HCT116 (cell line): Measurements from ENCODE around the gene TOM1. TPM values are rescaled to one million over a fixed set of nuclear protein-coding genes. Genes with fewer than 3 reads are reported as not detected.

Source experiments
- ATAC-seq: fragments of 200-7000 bp; cut with Tn5 transposase; 2 replicates; pipeline ENCODE4 v1.9.1; 2020; ENCODE audit warnings: mild to moderate bottlenecking, moderate library complexity
- BruUV-seq: library from RNA; stranded (reverse); fragments of 400-500 nt; replicated peaks from 2 replicates; lab custom pipeline; 2021; lab: Mats Ljungman, UMichigan
- CTCF ChIA-PET: fragments of 300-600 bp; sonication (Branson Sonifier 250); formaldehyde crosslinking; loops from one replicate; lab custom pipeline; 2021; ENCODE audit warnings: antibody characterized with exemption; lab: Charles Lee
- POLR2A ChIA-PET: fragments of 300-600, 350-600 bp; sonication (Branson Sonifier 250); formaldehyde crosslinking; loops from one replicate; lab custom pipeline; 2021; ENCODE audit warnings: antibody characterized with exemption; lab: Charles Lee
- RAD21 ChIA-PET, 2 experiments: fragments of 300-600 bp; sonication (Branson Sonifier 250); formaldehyde crosslinking; loops; one replicate each; lab custom pipeline; 2023; ENCODE audit warnings: low total read pairs in 2 of 2; ENCODE audit not compliant: uncharacterized antibody in 2 of 2, unreplicated experiment in 2 of 2, low non-redundant PET in 1 of 2; lab: Charles Lee
- DNase-seq: peaks from one replicate; pipeline ENCODE4 v3.0.0-alpha.2; 2010; ENCODE audit warnings: low read depth, low spot score
- H2AFZ ChIP-seq: fragments of 200-600 bp; shearing (Covaris generic), sonication (generic); 2 replicates; pipeline ENCODE4 v1.6.1; 2017; ENCODE audit warnings: low read depth, mixed run types, mixed read lengths, antibody characterized with exemption, low read length; ENCODE audit not compliant: poor library complexity, severe bottlenecking
- H3K27ac ChIP-seq: 2 replicates; pipeline ENCODE4 v1.5.1; 2012; ENCODE audit warnings: low read depth, low read length
- H3K27me3 ChIP-seq: fragments of 200-600 bp; sonication (generic); 2 replicates; pipeline ENCODE4 v1.6.1; 2016; ENCODE audit warnings: mixed run types, low read length, mixed read lengths; ENCODE audit not compliant: insufficient read depth
- H3K36me3 ChIP-seq, 2 experiments: fragments of 200-500 bp in 1 of 2; fragments of 200-600 bp in 1 of 2; sonication (Bioruptor generic) in 1 of 2; sonication (generic) in 1 of 2; 2 replicates each; pipeline versions ENCODE4 v1.5.1 to v1.6.1; 2014 to 2016; ENCODE audit warnings: low read length in 2 of 2, inconsistent platforms in 1 of 2, mixed read lengths in 1 of 2, mixed run types in 1 of 2; ENCODE audit not compliant: insufficient read depth in 2 of 2, control insufficient read depth in 1 of 2
- H3K4me1 ChIP-seq, 2 experiments: fragments of 200-600 bp in 1 of 2; sonication (generic) in 1 of 2; 2 replicates each; pipeline versions ENCODE4 v1.5.1 to v1.6.1; 2012 to 2017; ENCODE audit warnings: low read length in 2 of 2, inconsistent platforms in 1 of 2, mild to moderate bottlenecking in 1 of 2, mixed read lengths in 1 of 2, mixed run types in 1 of 2, moderate library complexity in 1 of 2; ENCODE audit not compliant: insufficient read depth in 2 of 2, control insufficient read depth in 1 of 2
- H3K4me2 ChIP-seq: fragments of 200-600 bp; sonication (generic); 2 replicates; pipeline ENCODE4 v1.6.1; 2017; ENCODE audit warnings: mixed run types, low read length, mixed read lengths
- H3K4me3 ChIP-seq, 2 experiments: fragments of 200-600 bp in 1 of 2; sonication (generic) in 1 of 2; replicated peaks in 1 of 2; 2 replicates each; pipeline ENCODE4 v1.5.1; 2011 to 2016; ENCODE audit warnings: low read length in 2 of 2, control low read depth in 1 of 2, low read depth in 1 of 2, mild to moderate bottlenecking in 1 of 2, mixed read lengths in 1 of 2, mixed run types in 1 of 2
- H3K79me2 ChIP-seq: fragments of 200-600 bp; sonication (generic); 2 replicates; pipeline ENCODE4 v1.6.1; 2017; ENCODE audit warnings: mild to moderate bottlenecking, mixed run types, low read length, moderate library complexity, mixed read lengths; ENCODE audit not compliant: insufficient read depth
- H3K9ac ChIP-seq: fragments of 200-600 bp; sonication (generic); 2 replicates; pipeline ENCODE4 v1.6.1; 2016; ENCODE audit warnings: low read length, mixed read lengths
- H3K9me2 ChIP-seq: fragments of 200-600 bp; sonication (generic), shearing (Covaris generic); 2 replicates; pipeline ENCODE4 v1.6.1; 2017; ENCODE audit warnings: mixed run types, mild to moderate bottlenecking, moderate library complexity; ENCODE audit not compliant: insufficient read depth
- H3K9me3 ChIP-seq, 2 experiments: fragments of 200-500 bp in 1 of 2; fragments of 200-600 bp in 1 of 2; sonication (Bioruptor generic) in 1 of 2; sonication (generic) in 1 of 2; 2 replicates each; pipeline ENCODE4 v1.6.1; 2014 to 2017; ENCODE audit warnings: low read length in 2 of 2, mixed read lengths in 2 of 2, inconsistent platforms in 1 of 2, low read depth in 1 of 2, mild to moderate bottlenecking in 1 of 2, mixed run types in 1 of 2, moderate library complexity in 1 of 2; ENCODE audit not compliant: control insufficient read depth in 1 of 2, insufficient read depth in 1 of 2
- H4K20me1 ChIP-seq: fragments of 200-600 bp; sonication (generic), shearing (Covaris generic); 2 replicates; pipeline ENCODE4 v1.6.1; 2017; ENCODE audit warnings: mixed run types, mild to moderate bottlenecking, moderate library complexity; ENCODE audit not compliant: insufficient read depth
- ATF3 ChIP-seq: IDR thresholded peaks from 2 replicates; pipeline ENCODE4 v1.6.1; 2012
- CBX3 ChIP-seq: IDR thresholded peaks from 2 replicates; pipeline ENCODE4 v1.6.1; 2012; ENCODE audit warnings: low read depth
- CEBPB ChIP-seq: IDR thresholded peaks from 2 replicates; pipeline ENCODE4 v1.6.1; 2012; ENCODE audit warnings: low read depth
- CTCF ChIP-seq, 3 experiments: fragments of 200-600 bp in 1 of 3; sonication (generic) in 1 of 3; IDR thresholded peaks in 2 of 3; conservative IDR thresholded peaks in 1 of 3; 2 replicates each; pipeline ENCODE4 v1.5.1; 2012 to 2017; ENCODE audit warnings: low read depth in 2 of 3, low read length in 2 of 3, antibody characterized with exemption in 1 of 3, borderline replicate concordance in 1 of 3, control low read depth in 1 of 3, mild to moderate bottlenecking in 1 of 3, mixed read lengths in 1 of 3, mixed run types in 1 of 3, moderate library complexity in 1 of 3; ENCODE audit not compliant: insufficient read depth in 1 of 3
- ELF1 ChIP-seq: IDR thresholded peaks from 2 replicates; pipeline ENCODE4 v1.6.1; 2012; ENCODE audit warnings: low read depth, borderline replicate concordance
- EZH2 ChIP-seq: fragments of 200-600 bp; sonication (generic); IDR thresholded peaks from 2 replicates; pipeline ENCODE4 v1.6.1; 2017; ENCODE audit warnings: antibody characterized with exemption, mixed run types
- EZH2phosphoT487 ChIP-seq: fragments of 200-600 bp; IDR thresholded peaks from 2 replicates; pipeline ENCODE4 v1.6.1; 2018; ENCODE audit warnings: antibody characterized with exemption, borderline replicate concordance
- FOSL1 ChIP-seq: IDR thresholded peaks from 2 replicates; pipeline ENCODE4 v1.6.1; 2012; ENCODE audit warnings: low read depth
- JUND ChIP-seq: IDR thresholded peaks from 2 replicates; pipeline ENCODE4 v1.6.1; 2012
- POLR2AphosphoS5 ChIP-seq: IDR thresholded peaks from 2 replicates; pipeline ENCODE4 v1.6.1; 2011; ENCODE audit warnings: mild to moderate bottlenecking, low read depth, low read length, moderate library complexity
- RAD21 ChIP-seq: IDR thresholded peaks from 2 replicates; pipeline ENCODE4 v1.6.1; 2012; ENCODE audit warnings: low read depth, mild to moderate bottlenecking
- REST ChIP-seq: IDR thresholded peaks from 2 replicates; pipeline ENCODE4 v1.6.1; 2012; ENCODE audit warnings: low read depth
- SIN3A ChIP-seq: IDR thresholded peaks from 2 replicates; pipeline ENCODE4 v1.6.1; 2012; ENCODE audit warnings: low read depth
- SP1 ChIP-seq: IDR thresholded peaks from 2 replicates; pipeline ENCODE4 v1.6.1; 2012; ENCODE audit warnings: low read depth
- SRF ChIP-seq: IDR thresholded peaks from 2 replicates; pipeline ENCODE4 v1.6.1; 2012; ENCODE audit warnings: low read depth
- TCF7L2 ChIP-seq: IDR thresholded peaks from 2 replicates; pipeline ENCODE4 v1.7.0; 2011; ENCODE audit warnings: borderline replicate concordance, inconsistent platforms; ENCODE audit not compliant: insufficient read depth, insufficient read length; ENCODE audit errors: extremely low read depth
- ZBTB33 ChIP-seq: IDR thresholded peaks from 2 replicates; pipeline ENCODE4 v1.6.1; 2011; ENCODE audit warnings: mild to moderate bottlenecking, low read length, moderate library complexity; ENCODE audit not compliant: insufficient replicate concordance; ENCODE audit errors: extremely low read depth
- ZFX ChIP-seq: fragments of 450-650 bp; IDR thresholded peaks from 2 replicates; pipeline ENCODE4 v1.6.1; 2017
- ZNF274 ChIP-seq: fragments of 200-500 bp; sonication (Bioruptor generic); IDR thresholded peaks from 2 replicates; pipeline ENCODE4 v1.6.1; 2014; ENCODE audit warnings: mild to moderate bottlenecking, low read depth, low read length, inconsistent platforms
- intact Hi-C: fragments of 100-400 bp; cut with micrococcal nuclease; formaldehyde crosslinking; loops from 2 replicates; pipeline ENCODE4 v1.10.0; 2022
- total RNA-seq: library from RNA; stranded (reverse); gene quantifications from one replicate; pipeline ENCODE4 v1.2.1, GENCODE V29; 2021; ENCODE audit not compliant: unreplicated experiment

The TOM1 gene
- total RNA-seq, 1 experiment from 2014 or later: 18.0 TPM

- no peaks in the 10 kb centered on the region for H3K79me2 ChIP-seq
- DNase-seq (peak; percentile 72), ATAC-seq (peak; percentile 84)
- H3K9me3 ChIP-seq: no peaks in the 10 kb centered on the region
- H3K27ac ChIP-seq: no peak overlapping the region
- CTCF ChIA-PET: no interaction called here
- no TSS peak for BruUV-seq
- no peaks in the 10 kb centered on the region for H3K27me3 ChIP-seq
- H3K9me2 ChIP-seq: no peaks in the 10 kb centered on the region
- H3K9ac ChIP-seq: no peak overlapping the region
- RAD21 ChIA-PET: interaction anchor here in 1 of 2 experiments (0.8 kb wide), 1 partner anchor 41 kb away, joined by 3 read pairs; no protein-coding TSS in a partner anchor
- H3K4me2 ChIP-seq: peak overlapping the region; percentile 31
- H3K4me3 ChIP-seq: no peak overlapping the region
- H3K4me1 ChIP-seq: peaks cover 0 to 32% of the 10 kb centered on the region in 2 experiments; a peak in 2 of 4 replicates
- no peaks in the 10 kb centered on the region for H4K20me1 ChIP-seq
- POLR2A ChIA-PET: interaction anchor here (0.8 to 1.7 kb wide), 2 partner anchors 22 to 269 kb away, joined by 3 read pairs; partner anchors contain the start of gene HMOX1
- intact Hi-C loops: loop anchor here (10.0 kb wide), 1 partner anchor 567 kb away; no protein-coding TSS in a partner anchor
- H3K36me3 ChIP-seq: no peaks in the 10 kb centered on the region
- H2AFZ ChIP-seq: peak overlapping the region; percentile 13
- TF ChIP-seq POLR2AphosphoS5: no peak
- TF ChIP-seq TCF7L2: no peak
- peak; percentile 62 for TF ChIP-seq FOSL1
- no peak for TF ChIP-seq CEBPB
- TF ChIP-seq ELF1: no peak
- TF ChIP-seq ZBTB33: no peak
- no peak for TF ChIP-seq ZNF274
- no peak for TF ChIP-seq REST
- no peak for TF ChIP-seq SIN3A
- TF ChIP-seq SP1: peak; percentile 61
- TF ChIP-seq EZH2: no peak
- TF ChIP-seq CBX3: peak; percentile 82; the same call in 1 of the 2 replicates
- no peak for TF ChIP-seq ATF3
- peak; percentile 51; the same call in 1 of the 2 replicates for TF ChIP-seq JUND
- TF ChIP-seq RAD21: no peak
- TF ChIP-seq EZH2phosphoT487: no peak
- TF ChIP-seq SRF: no peak
- no peak for TF ChIP-seq ZFX
- TF ChIP-seq CTCF (IDR thresholded peaks at IDR 0.05 in 2 of 3, conservative IDR thresholded peaks at IDR 0.05 in 1 of 3; ENCODE audit: borderline replicate concordance in 1 of 3, insufficient read depth in 1 of 3, low read depth in 2 of 3, low read length in 2 of 3): no peak
These were observed 58.4 kb downstream of the TOM1 start for GRCh38 chr22:35357883-35358621.
